GM06990 (cell line): Measurements from ENCODE around the gene ATAD3C.
"Not testable (repeated sequence)": the region's sequence is repeated elsewhere in the genome, so short reads cannot be mapped to it uniquely, and the experiment has no call there.

ENCODE experiments used
- DNase-seq: peaks from one replicate; pipeline ENCODE4 v3.0.0-alpha.2; 2011; ENCODE audit not compliant: insufficient read length; ENCODE audit errors: extremely low read depth
- H3K27me3 ChIP-seq: replicated peaks from 2 replicates; pipeline ENCODE4 v1.6.0; 2011; ENCODE audit warnings: low read length; ENCODE audit not compliant: control insufficient read depth, insufficient read depth
- H3K36me3 ChIP-seq: 2 replicates; pipeline ENCODE4 v1.5.1; 2011; ENCODE audit warnings: low read length; ENCODE audit not compliant: control insufficient read depth, insufficient read depth
- H3K4me3 ChIP-seq: replicated peaks from 2 replicates; pipeline ENCODE4 v1.5.1; 2011; ENCODE audit warnings: low read depth, mild to moderate bottlenecking, control low read depth, low read length
- CTCF ChIP-seq: IDR thresholded peaks from 2 replicates; pipeline ENCODE4 v1.5.1; 2011; ENCODE audit warnings: low read length, control low read depth, mild to moderate bottlenecking, inconsistent platforms; ENCODE audit not compliant: insufficient read depth, poor library complexity, severe bottlenecking

ATAD3C gene

GRCh38 chr1:1449099-1449739 is at the start of gene ATAD3C:
ATAD3C (plus strand) TSS chr1:1449689; CDS start chr1:1450684, 995 bp downstream.
- no peak for TF ChIP-seq CTCF
- DNase-seq, result no peak
- Histone ChIP-seq H3K36me3 (no peaks in the 10 kb centered on the region), H3K27me3 (no peaks in the 10 kb centered on the region), H3K4me3 (no peak within 1 kb of the TSS)

- TF ChIP-seq CTCF, result no peak
- H3K27me3 ChIP-seq, result no peaks in the 10 kb centered on the region
- peak overlapping the region; percentile 83 for H3K4me3 ChIP-seq
- peaks cover 27% of the 10 kb centered on the region for H3K36me3 ChIP-seq
- no peak for DNase-seq
Observed at GRCh38 chr1:1399872-1400575, 49.5 kb upstream of the ATAD3C start.

GRCh38 chr1:1400576-1401456 is 48.7 kb upstream of the ATAD3C start:
- DNase-seq, result no peak
- no peak for TF ChIP-seq CTCF
- Histone ChIP-seq H3K27me3 (no peaks in the 10 kb centered on the region), H3K4me3 (peak overlapping the region; percentile 83), H3K36me3 (peaks cover 26% of the 10 kb centered on the region)

DNA sequence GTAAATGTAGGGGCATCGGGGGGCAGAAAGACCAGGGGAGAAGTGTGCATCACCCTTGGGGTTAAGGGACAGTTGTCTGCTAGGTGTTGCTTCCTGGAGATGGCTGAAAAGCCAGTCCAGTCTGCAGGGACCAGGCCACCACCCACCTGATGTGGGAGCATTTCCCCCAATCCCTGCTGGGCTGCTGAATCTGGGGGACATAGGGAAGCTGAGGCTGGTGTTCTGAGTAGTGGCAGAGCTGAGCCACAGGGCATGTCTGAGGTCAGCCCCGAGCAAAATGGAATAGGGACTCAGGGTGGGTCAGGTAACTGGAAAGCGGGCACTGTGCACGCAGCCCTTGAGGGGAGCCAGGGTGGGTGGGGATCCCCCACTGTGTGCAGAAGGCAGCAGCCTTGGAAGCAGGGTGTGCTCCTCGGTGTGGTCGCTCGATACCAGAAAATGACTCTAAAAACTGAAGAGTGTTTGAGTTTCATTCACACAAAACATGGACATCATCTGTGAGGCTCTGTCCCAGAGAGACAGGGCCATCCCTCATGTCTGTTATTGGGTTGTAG is 48.0 kb upstream of the ATAD3C start:
- no peak overlapping the region for H3K4me3 ChIP-seq
- TF ChIP-seq CTCF, result no peak
- DNase-seq, result no peak
- H3K36me3 ChIP-seq, result peaks cover 26% of the 10 kb centered on the region
- H3K27me3 ChIP-seq, result no peaks in the 10 kb centered on the region

DNA sequence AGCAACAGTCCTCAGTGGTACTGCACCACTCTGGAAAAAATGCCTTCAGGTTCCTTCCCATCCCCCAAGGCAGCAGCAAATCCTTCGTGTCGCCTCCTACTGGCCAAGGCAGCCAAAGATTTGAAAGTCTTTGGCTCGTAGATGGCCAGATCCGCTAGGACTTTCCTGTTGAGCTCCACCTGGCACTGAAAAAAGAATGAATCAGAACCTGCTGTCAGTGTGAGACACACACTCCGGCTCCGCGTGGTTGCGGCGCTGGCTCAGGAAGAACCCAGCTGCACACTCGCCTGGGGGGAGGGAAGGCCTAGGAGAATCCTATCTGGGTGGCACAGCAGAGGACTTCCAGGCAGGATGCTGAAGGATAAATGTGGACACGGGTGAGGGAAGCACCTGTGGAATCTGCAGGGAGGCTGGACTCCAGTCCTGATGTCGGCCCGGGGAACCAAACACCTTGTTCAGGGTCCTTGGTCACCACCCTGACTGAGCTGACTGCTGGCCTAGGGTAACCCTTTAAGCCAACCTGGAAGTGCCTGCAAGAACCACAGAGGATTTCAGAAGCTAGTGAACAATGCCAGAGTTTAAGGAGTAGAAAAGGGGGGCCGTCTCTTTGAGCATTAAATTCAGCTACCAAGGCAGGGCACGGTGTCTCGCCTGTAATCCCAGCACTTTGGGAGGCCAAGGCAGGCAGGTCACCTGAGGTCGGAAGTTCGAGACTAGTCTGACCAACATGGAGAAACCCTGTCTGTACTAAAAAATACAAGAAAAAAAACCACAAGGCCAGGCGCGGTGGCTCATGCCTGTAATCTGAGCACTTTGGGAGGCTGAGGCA is 47.2 kb upstream of the ATAD3C start:
- no peak overlapping the region for H3K4me3 ChIP-seq
- peak; percentile 66 for TF ChIP-seq CTCF
- peaks cover 25% of the 10 kb centered on the region for H3K36me3 ChIP-seq
- DNase-seq, result no peak
- H3K27me3 ChIP-seq, result no peaks in the 10 kb centered on the region

DNA sequence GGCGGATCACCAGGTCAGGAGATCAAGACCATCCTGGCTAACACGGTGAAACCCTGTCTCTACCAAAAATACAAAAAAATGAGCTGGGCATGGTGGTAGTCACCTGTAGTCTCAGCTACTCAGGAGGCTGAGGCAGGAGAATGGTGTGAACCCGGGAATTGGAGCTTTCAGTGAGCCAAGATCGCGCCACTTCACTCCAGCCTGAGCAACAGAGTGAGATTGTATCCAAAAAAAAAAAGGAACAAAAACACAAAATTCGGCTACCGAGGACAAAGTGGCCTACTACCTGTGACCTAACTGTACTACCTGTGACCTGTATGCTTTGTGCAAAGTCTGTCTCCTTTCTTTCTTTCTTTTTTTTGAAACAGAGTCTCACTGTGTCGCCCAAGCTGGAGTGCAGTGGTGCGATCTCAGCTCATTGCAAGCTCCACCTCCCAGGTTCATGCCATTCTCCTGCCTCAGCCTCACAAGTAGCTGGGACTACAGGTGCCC is 46.5 kb upstream of the ATAD3C start:
- H3K36me3 ChIP-seq, result peaks cover 24% of the 10 kb centered on the region
- H3K27me3 ChIP-seq, DNase-seq, H3K4me3 ChIP-seq: not testable (repeated sequence)
